NCI-H345 treated with DMSO at 0.1 percent for 48 hours (cell line): ENCODE measurements around the gene ZNF764.

Experiments used
- DNase-seq: peaks from one replicate; lab custom pipeline; 2025; ENCODE audit not compliant: unreplicated experiment; lab: John Stamatoyannopoulos, UW

Gene ZNF764

DNA sequence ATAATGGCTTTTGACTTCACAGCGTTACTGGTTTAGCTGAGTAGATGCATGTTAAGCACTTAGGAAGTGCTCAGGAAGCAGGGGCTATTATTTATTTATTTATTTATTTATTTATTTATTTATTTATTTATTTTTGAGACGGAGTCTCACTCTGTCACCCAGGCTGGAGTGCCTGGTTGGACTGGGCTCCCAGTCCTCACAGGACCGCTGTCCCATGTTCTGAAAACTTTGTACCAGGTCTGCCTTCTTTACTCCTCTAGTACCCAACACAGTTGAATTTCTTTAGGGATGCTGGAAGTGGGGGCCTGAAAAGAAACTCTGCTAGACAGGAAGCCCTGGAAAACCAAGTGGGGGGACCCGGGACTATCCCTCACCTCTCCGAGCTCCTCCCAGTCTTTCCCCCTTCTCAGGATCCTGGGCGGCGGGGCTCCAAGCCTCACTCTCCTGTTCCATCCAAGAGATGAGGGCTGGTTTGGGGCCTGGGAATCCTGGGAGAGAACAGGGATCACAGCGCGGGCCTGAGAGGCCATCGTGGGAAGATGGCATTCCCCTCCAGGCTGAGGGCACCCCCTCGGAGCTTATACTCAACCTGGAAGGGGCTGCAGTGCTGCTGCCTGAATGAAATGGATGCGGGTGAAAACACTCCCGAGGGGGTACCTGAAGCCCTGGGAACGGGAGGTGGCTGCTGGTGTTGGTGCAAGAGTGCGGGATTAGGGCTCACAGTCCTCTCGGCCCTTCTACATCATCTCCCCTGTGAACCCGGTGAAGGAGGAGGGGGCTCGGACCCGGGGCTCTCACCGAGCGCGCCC lies 12.7 kb upstream of the ZNF764 start:
- no peak for DNase-seq

DNA sequence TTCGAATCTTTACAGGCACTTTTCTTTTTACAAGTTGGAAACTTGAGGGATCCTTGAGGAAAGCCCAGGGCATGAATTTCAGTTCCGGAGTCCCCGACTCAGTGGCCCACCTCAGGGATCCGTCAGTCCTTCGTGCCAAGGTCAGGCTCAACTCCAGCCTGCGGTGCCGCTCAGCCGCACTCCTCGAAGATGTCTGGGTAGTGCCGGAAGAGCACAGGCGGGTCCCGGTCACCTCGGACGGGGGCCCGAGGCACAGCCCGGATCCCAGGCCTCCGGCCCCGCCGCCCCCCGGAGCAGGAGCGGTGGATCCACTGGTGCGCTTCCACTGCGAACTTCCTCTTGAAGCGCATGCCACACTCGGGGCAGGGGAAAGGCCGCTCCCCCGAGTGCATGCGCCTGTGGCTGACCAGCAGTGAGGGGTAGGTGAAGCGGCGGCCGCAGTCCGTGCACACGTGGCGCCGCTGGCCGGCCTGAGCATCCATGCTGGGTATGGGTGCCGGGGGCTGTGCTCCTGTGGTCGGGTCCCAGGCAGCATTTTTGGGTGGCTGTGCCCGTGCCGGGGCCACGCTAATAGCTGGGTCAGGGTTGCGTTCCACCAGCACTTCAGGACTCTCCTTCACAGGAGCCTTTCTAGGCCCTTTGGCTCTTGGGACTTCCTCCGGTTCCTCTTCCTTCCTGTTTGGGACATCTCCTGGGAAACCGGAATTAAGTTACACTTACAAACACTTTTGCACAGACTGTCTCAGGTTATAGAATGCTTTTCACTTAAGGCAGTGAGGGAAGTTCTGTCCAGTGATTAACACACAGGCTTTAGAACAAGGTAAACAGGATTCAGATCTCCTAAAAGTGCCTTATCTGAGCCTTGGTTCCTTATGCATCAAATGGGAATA lies 11.8 kb upstream of the ZNF764 start:
- no peak for DNase-seq

DNA sequence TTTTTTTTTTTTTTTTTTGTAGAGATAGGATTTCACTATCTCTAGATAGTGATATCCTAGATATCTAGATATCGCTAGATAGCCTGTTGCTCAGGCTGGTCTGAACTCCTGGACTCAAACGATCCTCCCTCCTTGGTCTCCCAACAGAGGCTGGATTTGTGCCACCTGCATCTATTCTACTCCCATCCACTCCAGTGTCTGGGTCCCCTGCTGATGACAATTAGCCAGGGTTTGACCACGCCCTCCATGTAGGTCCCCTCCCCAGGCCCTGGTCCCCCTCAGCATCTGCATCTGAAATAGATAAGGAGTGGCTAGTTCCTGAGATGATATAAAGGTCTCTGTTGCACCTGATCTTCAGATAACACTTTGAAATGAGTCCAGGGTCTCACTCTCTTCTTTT lies 11.1 kb upstream of the ZNF764 start:
- DNase-seq: no peak

DNA sequence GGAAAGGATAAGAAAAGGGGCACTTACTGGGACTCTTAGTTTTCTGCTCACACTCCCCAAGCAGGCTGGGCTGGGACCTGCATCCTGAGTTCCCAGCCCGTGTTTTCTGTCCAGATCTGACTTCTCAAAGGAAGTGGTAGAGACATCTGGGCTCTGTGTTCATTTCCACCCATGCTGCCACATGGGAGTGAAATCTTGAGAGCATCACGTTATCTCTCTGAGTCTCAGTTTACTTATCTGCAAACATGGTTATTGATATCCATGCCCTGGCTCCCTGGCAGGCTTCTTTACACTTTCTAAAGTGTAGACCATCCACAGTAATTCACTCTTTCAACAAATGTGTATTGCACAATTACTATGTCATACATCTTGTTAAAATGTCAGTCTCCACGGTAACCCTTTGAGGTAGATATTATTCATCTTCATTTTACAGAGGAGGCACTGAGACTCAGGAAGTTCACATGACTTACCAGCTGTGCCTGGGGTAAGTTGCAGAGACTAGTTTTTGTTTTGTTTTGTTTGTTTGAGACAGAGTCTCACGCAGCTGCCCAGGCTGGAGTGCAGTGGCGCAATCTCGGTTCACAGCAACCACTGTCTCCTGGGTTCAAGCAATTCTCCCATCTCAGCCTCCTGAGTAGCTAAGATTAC lies 9.9 kb upstream of the ZNF764 start:
- DNase-seq: no peak

DNA sequence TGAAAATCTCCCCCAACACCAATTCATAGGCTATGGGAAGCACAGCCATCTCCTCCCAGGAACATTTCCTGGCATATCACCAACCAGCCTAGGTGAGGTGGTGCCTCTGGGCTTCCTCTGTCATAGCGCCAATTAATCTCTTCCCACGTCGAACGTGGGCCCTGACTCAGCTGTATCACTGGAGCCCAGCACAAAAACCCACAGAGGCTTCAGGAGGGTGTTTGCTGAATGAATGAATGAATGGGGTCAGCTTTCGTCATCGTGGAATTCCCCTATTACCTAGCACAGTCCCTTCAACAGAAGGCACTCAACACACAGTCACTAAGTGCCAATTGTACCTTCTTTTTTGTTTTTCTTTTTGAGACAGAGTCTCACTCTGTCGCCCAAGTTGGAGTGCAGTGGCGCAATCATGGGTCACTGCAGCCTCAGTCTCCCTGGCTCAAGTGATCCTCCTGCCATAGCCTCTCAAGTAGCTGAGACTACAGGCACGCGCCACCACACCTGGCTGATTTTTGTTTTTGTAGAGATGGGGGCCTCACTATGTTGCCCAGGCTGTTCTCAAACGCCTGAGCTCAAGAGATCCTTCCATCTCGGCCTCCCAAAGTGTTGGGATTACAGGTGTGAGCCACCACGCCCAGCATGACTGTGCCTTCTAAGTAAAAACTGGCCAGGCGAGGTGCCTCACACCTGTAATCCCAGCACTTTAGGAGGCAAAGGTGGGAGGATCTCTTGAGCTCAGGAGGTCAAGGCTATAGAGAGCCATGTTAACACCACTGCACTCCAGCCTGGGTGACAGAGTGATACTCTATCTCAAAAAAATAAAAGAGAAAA lies 9.2 kb upstream of the ZNF764 start:
- DNase-seq: no peak

DNA sequence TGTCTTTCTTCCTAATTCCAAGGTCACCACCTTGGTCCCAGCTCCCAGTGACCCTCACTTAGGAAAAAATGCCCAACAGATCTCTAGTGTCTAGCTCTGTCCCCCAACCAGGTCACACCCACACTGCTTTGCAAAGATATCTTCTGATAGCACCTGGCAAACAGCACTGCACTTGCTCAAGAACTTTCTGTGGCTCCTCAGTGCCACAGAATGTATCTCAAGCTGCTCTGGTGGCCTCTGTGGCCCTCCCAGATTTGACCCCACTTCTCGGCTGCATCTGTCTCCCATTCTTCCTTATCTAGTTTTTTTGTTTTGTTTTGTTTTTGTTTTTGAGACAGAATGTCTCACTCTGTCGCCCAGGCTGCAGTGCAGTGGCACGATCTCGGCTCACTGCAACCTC lies 8.4 kb upstream of the ZNF764 start:
- DNase-seq: no peak

DNA sequence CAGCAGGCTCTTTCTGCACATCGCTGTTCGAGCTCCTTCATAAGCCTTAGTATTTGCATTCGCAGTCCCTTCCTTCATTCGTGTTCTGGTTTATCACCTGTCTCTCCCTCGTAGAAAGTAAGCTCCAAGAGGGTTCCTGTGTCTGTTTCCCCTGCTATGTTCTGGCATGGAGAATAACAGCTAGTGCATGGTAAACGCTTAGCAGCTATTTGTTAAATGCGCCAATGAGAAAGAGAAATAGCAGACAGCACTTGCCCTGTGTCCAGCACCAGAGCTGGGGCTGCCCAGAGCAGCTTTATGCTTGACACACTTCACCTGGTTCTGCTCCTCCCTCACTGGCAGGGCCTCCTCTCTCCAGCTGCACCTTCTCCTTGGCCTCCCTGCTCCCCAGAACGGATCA lies 7.8 kb upstream of the ZNF764 start:
- no peak for DNase-seq

DNA sequence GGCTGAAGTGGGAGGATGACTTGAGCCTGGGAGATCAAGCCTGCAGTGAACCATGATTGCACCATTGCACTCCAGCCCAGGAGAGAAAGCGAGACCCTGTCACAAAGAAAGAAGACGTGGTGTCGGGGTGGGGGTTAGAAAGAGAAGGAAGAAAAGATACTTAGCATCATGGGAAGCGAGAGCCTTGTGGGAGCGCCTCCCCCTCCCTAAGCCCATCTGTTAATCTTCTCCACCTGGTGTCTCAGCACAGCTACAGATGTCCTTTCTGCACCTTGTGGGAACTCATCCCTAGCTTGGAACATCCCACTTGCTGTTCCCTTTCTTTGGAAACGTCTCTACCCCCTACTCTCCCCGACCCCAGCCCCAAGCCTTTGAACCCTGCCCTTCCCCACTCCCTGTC lies 7.4 kb upstream of the ZNF764 start:
- DNase-seq: no peak

DNA sequence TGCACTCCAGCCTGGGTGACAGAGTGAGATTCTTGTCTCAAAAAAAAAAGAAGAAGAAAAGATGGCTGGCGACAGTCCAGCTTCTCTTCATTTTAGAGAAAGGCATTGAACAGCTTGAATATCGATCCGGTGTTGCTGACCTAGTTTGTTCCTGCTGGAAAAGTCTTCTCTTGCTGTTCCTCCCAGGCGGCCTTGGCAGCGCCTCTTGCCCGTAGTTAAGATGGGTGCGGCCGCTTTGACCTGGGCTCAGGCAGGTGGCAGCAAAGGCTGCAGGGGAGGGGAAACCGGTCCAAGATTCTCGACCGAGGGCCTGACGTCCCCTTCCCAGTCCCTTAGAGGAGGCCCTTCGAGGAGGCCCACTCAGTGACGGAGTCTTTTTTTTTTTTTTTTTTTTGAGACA lies 3.8 kb upstream of the ZNF764 start:
- DNase-seq: no peak

DNA sequence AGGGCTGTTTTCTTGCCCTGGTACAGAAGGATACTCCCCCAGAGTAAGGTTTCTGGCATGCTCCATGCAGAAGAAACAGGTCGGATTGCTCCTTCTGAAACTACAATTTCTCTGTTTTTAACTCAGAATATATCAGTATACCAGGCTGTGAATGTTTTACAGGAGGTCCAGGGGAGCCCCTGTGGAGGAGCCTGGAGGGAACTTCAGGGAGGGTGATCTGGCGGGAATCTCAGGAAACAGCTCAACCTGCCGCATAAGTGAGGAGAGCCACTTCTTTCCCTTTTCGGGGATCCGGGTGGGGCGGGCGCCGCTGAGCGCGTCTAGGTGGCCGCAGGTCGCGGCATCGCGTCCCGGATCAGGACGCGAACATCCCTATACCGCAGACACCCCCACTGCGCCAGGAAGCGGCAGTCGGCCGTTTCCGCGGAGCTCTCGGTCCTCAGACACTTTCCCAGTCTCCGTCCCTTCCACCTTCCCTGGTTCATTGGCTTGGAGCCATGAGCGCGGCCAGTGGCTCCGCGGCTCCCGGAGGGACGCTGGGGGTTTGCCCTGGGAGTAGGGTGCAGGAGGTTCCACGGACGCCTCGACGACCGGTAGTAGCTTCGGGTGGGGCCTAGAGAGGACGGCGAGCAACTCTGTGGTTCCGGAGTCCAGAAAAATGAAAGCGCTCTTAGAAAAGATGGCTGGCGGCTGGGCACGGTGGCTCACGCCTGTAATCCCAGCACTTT lies 3.1 kb upstream of the ZNF764 start:
- no peak for DNase-seq

DNA sequence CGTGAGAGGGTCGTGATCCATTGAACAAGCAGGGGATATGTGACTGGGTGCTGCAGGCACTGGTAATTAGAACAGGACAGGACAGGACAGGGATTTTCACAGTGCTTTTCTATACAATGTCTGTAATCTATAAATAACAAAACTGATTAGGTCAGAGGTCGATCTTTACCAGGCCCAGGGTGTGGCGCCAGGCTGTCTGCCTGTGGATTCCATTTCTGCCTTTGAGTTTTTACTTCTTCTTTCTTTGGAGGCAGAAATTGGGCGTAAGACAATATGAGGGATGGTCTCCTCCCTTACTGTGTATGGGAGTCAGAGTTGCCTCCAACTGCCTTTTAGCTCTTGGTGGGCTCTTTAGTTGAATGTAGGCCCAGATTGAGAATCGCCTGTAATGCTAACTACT lies 1.5 kb upstream of the ZNF764 start:
- DNase-seq: no peak

DNA sequence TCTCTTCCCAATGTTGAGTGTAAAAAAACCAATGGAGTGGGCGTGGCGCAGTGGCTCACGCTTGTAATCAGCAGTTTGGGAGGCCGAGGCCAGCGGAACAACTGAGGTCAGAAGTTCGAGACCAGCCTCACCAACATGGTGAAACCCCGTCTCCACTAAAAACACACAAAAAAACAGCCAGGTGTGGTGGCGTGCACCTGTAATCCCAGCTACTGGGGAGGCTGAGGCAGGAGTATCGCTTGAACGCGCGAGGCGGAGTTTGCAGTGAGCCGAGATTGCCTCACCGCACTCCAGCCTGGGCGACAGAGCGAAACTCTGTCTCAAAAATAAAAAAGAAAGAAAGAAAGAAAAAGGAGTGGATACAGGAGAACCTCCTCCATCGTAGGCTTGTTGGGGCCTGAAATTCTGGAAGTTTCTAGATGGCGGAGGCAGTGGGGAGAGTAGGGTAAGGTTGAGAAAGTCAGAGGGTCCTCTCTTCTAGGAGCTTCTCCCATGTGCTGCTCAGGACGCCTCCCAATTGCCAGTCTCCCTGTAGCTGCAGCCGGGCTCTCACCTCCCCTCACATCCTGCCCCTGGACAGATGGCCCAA lies 709 bp upstream of the ZNF764 start:
- DNase-seq: no peak

DNA sequence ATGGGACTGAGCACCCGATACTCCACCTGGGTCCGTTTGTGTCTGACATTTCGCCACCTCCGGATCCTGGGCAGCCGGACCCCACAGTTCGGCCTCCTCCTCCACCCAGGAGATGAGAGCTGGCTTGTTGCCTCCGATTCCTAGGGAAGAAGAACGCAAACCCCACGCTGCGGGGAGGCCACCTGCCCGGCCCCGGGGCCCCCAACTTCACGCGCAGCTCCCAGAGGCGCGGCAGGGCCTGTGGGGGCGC lies 542 bp downstream of the ZNF764 start:
- no peak for DNase-seq

DNA sequence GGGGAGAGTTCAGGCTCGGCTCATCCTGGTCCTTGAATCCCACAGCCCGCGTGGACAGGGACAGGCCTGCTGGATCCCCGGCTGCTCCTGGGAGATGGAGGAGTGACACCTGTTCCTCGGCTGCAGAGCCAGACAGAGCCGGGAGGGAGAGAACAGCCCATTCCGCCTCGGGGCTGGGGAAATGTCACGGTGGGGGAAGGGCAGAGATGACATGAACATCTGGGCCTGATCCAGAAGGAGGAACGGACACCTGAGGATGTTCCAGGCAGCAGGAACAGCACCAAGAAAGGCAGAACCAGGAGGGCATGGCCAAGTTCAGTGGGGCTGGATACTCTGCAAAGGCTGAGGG lies 2.1 kb downstream of the ZNF764 start:
- DNase-seq: no peak

DNA sequence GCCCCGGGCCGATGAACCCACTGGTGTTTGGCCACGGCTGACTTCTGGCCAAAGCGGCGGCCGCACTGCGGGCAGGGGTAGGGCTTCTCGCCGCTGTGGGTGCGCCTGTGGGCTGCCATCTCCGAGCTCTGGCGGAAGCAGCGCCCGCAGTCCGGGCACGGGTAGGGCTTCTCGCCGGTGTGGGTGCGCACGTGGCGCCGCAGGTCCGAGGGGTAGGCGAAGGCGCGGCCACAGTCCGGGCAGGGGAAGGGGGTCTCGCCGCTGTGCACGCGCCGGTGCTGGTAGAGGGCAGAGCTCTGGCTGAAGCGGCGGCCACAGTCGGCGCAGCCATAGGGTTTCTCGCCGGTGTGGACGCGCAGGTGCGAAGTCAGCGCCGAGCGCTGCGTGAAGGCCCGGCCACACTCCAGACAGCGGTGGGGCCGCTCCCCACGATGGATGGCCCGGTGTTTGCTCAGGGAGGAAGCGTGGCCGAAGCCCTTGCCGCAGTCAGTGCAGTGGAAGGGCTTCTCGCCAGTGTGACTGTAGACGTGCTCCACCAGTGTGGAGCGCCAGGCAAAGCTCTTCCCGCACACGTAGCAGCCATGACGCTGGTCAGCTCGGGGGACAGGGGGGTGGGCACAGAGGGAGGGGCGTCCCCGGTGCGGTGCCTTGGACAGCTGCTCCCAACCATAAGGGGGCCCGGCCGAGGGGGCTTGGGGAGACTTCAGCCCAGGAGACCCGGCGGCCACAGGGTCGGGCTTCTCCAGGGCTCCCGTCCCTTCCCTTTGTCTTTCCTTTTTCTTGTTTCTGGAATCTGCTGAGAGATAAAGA lies 2.7 kb downstream of the ZNF764 start:
- no peak for DNase-seq

DNA sequence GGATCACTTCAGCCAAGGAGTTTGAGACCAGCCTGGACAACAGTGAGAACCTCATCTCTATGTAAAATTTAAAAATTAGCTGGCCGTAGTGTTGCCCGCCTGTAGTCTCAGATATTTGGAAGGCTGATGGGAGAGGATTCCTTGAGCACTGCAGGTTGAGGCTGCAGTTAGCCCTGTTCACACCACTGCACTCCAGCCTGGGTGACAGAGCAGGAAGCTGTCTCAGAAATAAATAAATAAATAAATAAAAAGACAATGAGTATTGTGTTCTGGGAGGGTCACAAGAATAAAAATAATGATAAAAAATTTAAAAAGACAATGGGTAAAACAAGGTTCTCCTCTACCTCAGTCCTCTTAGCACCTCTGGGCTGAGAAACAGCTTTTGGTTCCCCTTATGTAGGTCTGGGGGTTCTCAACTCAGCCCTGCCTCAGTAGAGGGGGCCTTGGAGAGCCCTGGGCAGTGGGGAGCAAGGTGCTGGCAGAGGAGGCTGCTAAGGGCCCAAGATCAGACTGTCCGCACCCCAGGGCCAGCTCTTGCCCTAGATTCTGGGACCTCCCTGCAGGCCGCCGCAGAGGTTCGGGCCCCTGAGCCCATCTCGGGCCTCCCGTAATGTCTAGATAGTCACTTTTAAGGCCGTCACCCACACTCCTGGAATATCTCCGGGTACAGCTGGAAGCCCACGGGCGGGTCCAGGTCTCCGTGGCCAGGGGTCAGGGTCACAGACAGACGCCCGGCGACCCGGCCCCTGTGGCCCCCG lies 3.4 kb downstream of the ZNF764 start:
- DNase-seq: no peak

DNA sequence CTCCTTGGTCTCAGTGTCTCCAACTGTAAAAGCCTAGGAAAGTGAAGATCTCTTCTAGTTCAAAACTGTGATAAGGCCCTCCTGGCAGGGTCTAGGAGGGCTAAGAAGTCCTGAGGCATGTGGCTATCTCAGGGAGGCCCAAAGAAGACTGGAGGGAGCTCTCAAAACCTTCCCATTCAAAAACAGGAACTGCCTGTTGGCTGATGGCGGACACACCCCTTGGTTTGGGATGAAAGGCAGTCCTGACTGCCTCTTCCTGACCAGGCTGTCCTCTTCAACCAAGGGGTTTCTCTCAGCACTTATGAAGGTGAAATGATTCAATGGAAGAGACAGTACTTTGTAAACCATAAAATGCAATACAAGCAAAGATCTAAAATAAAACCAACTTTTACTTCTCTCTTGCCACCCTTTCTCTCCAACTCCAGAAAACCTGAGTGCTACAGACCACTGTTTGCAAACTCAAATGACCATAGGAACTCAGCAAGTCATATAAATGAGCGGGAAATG lies 4.7 kb downstream of the ZNF764 start:
- DNase-seq: no peak

DNA sequence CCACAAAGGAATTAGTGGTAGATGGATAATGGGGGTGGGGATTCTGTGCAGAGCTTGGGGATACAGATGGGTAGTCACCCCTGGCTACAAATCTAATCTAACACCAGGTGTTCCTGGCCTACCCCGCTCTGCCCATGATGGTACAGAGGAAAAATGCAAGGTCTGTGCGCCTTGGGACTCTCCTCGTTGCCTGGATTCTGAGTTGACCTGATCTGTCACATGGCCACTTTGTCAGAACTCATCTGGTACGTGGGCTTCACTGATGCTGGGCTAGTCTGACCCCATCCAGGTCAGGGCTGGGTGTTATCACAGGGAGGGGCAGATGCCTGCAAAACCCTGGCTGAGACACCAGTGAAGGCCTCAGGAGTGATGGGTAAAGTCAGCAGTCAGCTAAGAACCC lies 5.2 kb downstream of the ZNF764 start:
- DNase-seq: no peak

DNA sequence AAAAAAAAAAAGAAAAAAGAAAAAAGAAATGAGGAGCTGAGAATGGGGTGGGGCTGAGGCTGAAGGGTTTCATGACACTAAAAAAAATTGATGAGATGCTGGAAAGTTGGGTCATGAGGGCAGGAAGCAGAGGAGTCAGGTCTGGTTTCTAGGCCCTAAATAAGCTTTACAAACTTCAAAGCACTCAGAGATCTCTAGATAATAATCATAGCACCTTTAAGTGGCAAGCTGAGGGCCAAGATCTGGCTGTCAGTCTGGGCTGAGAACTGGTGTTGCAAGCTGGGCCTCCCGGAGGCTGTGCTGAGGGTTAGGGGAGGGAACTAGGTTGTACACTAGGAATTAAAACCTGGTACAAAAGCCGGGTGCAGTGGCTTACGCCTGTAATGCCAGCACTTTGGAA lies 6.4 kb downstream of the ZNF764 start:
- DNase-seq: no peak
